GM19438 (cell line): ENCODE results near the gene CDC37.
"Not testable (repeated sequence)": the region's sequence is repeated elsewhere in the genome, so short reads cannot be mapped to it uniquely, and the experiment has no call there.

ENCODE experiments used
- ATAC-seq: cut with Tn5 transposase; IDR thresholded peaks from one replicate; pipeline ENCODE4 v1.9.1; 2021; ENCODE audit warnings: low read depth; ENCODE audit not compliant: unreplicated experiment

CDC37 gene

GRCh38 chr19:10420444-10421239, 17.3 kb upstream of the CDC37 start, which contains the start of gene PDE4A:
Gene PDE4A, plus strand, starts transcription at chr19:10420538. Its CDS starts 227 bp downstream, at chr19:10420765.
- no peak for ATAC-seq

- no peak for ATAC-seq
Observed at GRCh38 chr19:10419646-10420443, 16.5 kb upstream of the CDC37 start.

- no peak for ATAC-seq
Observed at GRCh38 chr19:10419200-10419645, 15.9 kb upstream of the CDC37 start.

- ATAC-seq = no peak
Observed at GRCh38 chr19:10418485-10419199, 15.3 kb upstream of the CDC37 start.

- ATAC-seq = no peak
Observed at GRCh38 chr19:10418235-10418484, 14.8 kb upstream of the CDC37 start.

GRCh38 chr19:10417541-10418234, 14.3 kb upstream of the CDC37 start:
- no peak for ATAC-seq

- peak; percentile 45 for ATAC-seq
Observed at GRCh38 chr19:10416380-10417257, 13.3 kb upstream of the CDC37 start.

- ATAC-seq = no peak
Observed at GRCh38 chr19:10416083-10416379, 12.7 kb upstream of the CDC37 start.

- ATAC-seq = peak; percentile 59
Observed at GRCh38 chr19:10412257-10412977, 9.1 kb upstream of the CDC37 start.

- ATAC-seq = not testable (repeated sequence)
Observed at GRCh38 chr19:10411224-10411623, 7.9 kb upstream of the CDC37 start.

- no peak for ATAC-seq
Observed at GRCh38 chr19:10408511-10409283, 5.4 kb upstream of the CDC37 start.

GRCh38 chr19:10407096-10407495, 3.8 kb upstream of the CDC37 start:
- ATAC-seq = no peak

- ATAC-seq = no peak
Observed at GRCh38 chr19:10406191-10406590, 2.8 kb upstream of the CDC37 start.

- no peak for ATAC-seq
Observed at GRCh38 chr19:10404888-10405820, 1.8 kb upstream of the CDC37 start.

GRCh38 chr19:10402441-10403038, 802 bp downstream of the CDC37 start:
- ATAC-seq = no peak

GRCh38 chr19:10399878-10400277, 3.5 kb downstream of the CDC37 start:
- ATAC-seq = no peak

- not testable (repeated sequence) for ATAC-seq
Observed at GRCh38 chr19:10399340-10399739, 4.0 kb downstream of the CDC37 start.
